Testis (tissue), 3 donors: Measurements from ENCODE around the gene SNURF. TPM values are rescaled to one million over a fixed set of nuclear protein-coding genes. Genes with fewer than 3 reads are reported as not detected.

ENCODE experiments used
- DNase-seq: peaks from one replicate; pipeline ENCODE4 v3.0.0-alpha.2; 2019
- H3K27ac ChIP-seq, 2 donors: fragments of 200-600 bp; sonication (generic); one replicate each; pipeline ENCODE4 v1.5.1; 2019
- H3K27me3 ChIP-seq: fragments of 200-600 bp; sonication (generic); one replicate; pipeline ENCODE4 v1.5.1; 2019
- H3K36me3 ChIP-seq: fragments of 200-600 bp; sonication (generic); one replicate; pipeline ENCODE4 v1.5.1; 2017; ENCODE audit warnings: low read depth; ENCODE audit errors: missing control alignments
- H3K4me1 ChIP-seq: fragments of 200-600 bp; sonication (generic); one replicate; pipeline ENCODE4 v1.5.1; 2019
- H3K4me3 ChIP-seq, 2 donors: fragments of 200-600 bp; sonication (generic); one replicate each; pipeline ENCODE4 v1.5.1; 2017 to 2019
- H3K9me3 ChIP-seq: fragments of 200-600 bp; sonication (generic); one replicate; pipeline ENCODE4 v1.5.1; 2017
- CTCF ChIP-seq, 3 experiments: fragments of 450-650 bp in 2 of 3; fragments of 200-600 bp in 1 of 3; sonication (generic) in 1 of 3; IDR thresholded peaks; one replicate each; pipeline ENCODE4 v1.5.1; 2016 to 2019; ENCODE audit warnings: antibody characterized with exemption in 3 of 3, mild to moderate bottlenecking in 2 of 3, moderate library complexity in 1 of 3
- POLR2A ChIP-seq: fragments of 450-650 bp; IDR thresholded peaks from one replicate; pipeline ENCODE4 v1.6.1; 2017; ENCODE audit warnings: antibody characterized with exemption, mild to moderate bottlenecking, moderate library complexity
- WGBS, 2 donors: methylation state at CpG; one replicate each; pipeline ENCODE4 v1.1.5; 2018; 5-methylcytosine and 5-hydroxymethylcytosine counted together
- intact Hi-C: fragments of 100-400 bp; cut with DNase I; formaldehyde crosslinking; loops from one replicate; pipeline ENCODE4 v1.15.1; 2023; ENCODE audit warnings: low total_unique reads
- polyA plus RNA-seq: library from polyadenylated mRNA; stranded (reverse); fragments of 350-450 nt; fragmentation: Illumina TruSeq; extraction: RNeasy Lipid Tissue Mini Kit (QIAGEN cat#74804); gene quantifications from one replicate; pipeline ENCODE4 v1.2.3, GENCODE V29; 2014; ENCODE audit warnings: low read depth, low replicate concordance; ENCODE audit not compliant: insufficient read depth
- small RNA-seq, 2 donors: library from RNA; depleted of rRNA; stranded (forward); fragments of <200 nt; gene quantifications; one replicate each; pipeline ENCODE3, GENCODE V24; 2016
- total RNA-seq, 2 donors: library from RNA; depleted of rRNA; stranded (reverse); fragments of >200 nt; gene quantifications; one replicate each; pipeline ENCODE4 v1.2.3, GENCODE V29; 2016

SNURF gene
- total and polyA plus RNA-seq, 3 donors from 2014 or later, result 8.6 to 15.7 (median 14.3) TPM

- DNase-seq, result no peak
- Histone ChIP-seq H3K9me3 (no peaks in the 10 kb centered on the region), H3K36me3 (no peaks in the 10 kb centered on the region), H3K27ac (no peak overlapping the region), H3K4me1 (no peaks in the 10 kb centered on the region), H3K4me3 (no peak overlapping the region), H3K27me3 (no peaks in the 10 kb centered on the region)
- 88 to 93% methylated on average over 7 of the region's 7 CpGs for WGBS, 2 donors
- no peak for TF ChIP-seq POLR2A
- no peak for TF ChIP-seq CTCF (IDR thresholded peaks at IDR 0.05)
- intact Hi-C loops, result no loop called here
Measured at GRCh38 chr15:24985224-24985623, 30.4 kb downstream of the SNURF start.

GRCh38 chr15:24986653-24987052, 31.9 kb downstream of the SNURF start:
- no peaks in the 10 kb centered on the region for H3K36me3 ChIP-seq
- TF ChIP-seq CTCF (IDR thresholded peaks at IDR 0.05) (no peak), POLR2A (no peak)
- no peak overlapping the region for H3K4me3 ChIP-seq
- no peaks in the 10 kb centered on the region for H3K27me3 ChIP-seq
- H3K27ac ChIP-seq, result no peak overlapping the region
- WGBS, 2 donors, result 83 to 88% methylated on average over 5 to 6 of the region's 6 CpGs
- H3K4me1 ChIP-seq, result no peaks in the 10 kb centered on the region
- intact Hi-C loops, result no loop called here
- DNase-seq, result no peak
- H3K9me3 ChIP-seq, result no peaks in the 10 kb centered on the region

Small RNA genes within 50 kb of the gene (small RNA-seq; reads per million reads assigned to genes)
- gene AC090602.1 (0 reads per million in 2 donors), gene AC124312.4 (0 reads per million in 2 donors), gene AC124312.5 (0 to 0.09 reads per million in 2 donors)

Other genes with a start within 250 kb of the SNURF start
- 100 to 1,000 TPM; 132 to 180 TPM for gene SNRPN, start within 50 bp of the SNURF start, total RNA-seq
- gene SNRPN, start within 50 bp of the SNURF start, polyA plus RNA-seq, result 127 TPM